ENCODE results near the gene TMEM139. TPM values are rescaled to one million over a fixed set of nuclear protein-coding genes. Genes with fewer than 3 reads are reported as not detected.

The TMEM139 gene
- total and polyA plus RNA-seq, 7 experiments from 2014 or later = 0.32 to 0.62 (median 0.48) TPM; not detected in 1

GRCh38 chr7:143305423-143306070, 20.8 kb downstream of the TMEM139 start:
- Mint-ChIP-seq H3K4me3 (peak overlapping the region in 1 of 10 donors; percentile 22), H3K9me3 (peaks cover 0 to 5% (median 0%) of the 10 kb centered on the region in 11 donors), H3K27me3 (no peaks in the 10 kb centered on the region), H3K36me3 (peaks cover 39 to 82% (median 62%) of the 10 kb centered on the region in 5 donors), H3K27ac (peak overlapping the region; percentile 4 to 85 (median 30)), H3K4me1 (peaks cover 20 to 72% (median 37%) of the 10 kb centered on the region in 7 donors)
- no peaks in the 10 kb centered on the region for H3K9me3 ChIP-seq (ENCODE audit: control insufficient read depth in 2 of 3, low read length in 3 of 3)
- ChIA-PET POLR2A (interaction anchor here (0.5 to 1.6 kb wide), 4 partner anchors 9 to 110 kb away, joined by 3 to 8 read pairs (median 4); no protein-coding TSS in a partner anchor), CTCF (interaction anchor here (0.6 to 4.5 kb wide), 7 partner anchors 9 to 79 kb away, joined by 3 to 34 read pairs (median 4); no protein-coding TSS in a partner anchor)
- intact Hi-C loops (cut with micrococcal nuclease) = loop anchor here (1.0 to 5.0 kb wide), 5 partner anchors 17 to 298 kb away; partner anchors contain the start of gene CASP2 (in 2 of the 2)
- peaks cover 0 to 2% of the 10 kb centered on the region in 2 donors for H3K4me1 ChIP-seq (ENCODE audit: control insufficient read depth in 2 of 2, insufficient read depth in 2 of 2, low read length in 2 of 2)
- H3K27ac ChIP-seq (ENCODE audit: low read depth, low read length) = no peak overlapping the region
- peaks cover 24 to 73% (median 39%) of the 10 kb centered on the region in 3 experiments for H3K36me3 ChIP-seq (ENCODE audit: control insufficient read depth in 2 of 3, insufficient read depth in 3 of 3, low read length in 3 of 3)
- H3K4me3 ChIP-seq (ENCODE audit: low read length) = no peak overlapping the region
- peak; percentile 32 to 62 (median 54) for DNase-seq
- H3K27me3 ChIP-seq (ENCODE audit: control insufficient read depth in 2 of 2, insufficient read depth in 2 of 2, low read length in 2 of 2) = no peaks in the 10 kb centered on the region
- peak; percentile 87 for ATAC-seq

GRCh38 chr7:143308632-143309031, 23.9 kb downstream of the TMEM139 start:
- Histone ChIP-seq H3K4me1 (ENCODE audit: control insufficient read depth in 2 of 2, insufficient read depth in 2 of 2, low read length in 2 of 2) (peaks cover 5 to 6% of the 10 kb centered on the region in 2 donors), H3K27ac (ENCODE audit: low read depth, low read length) (no peak overlapping the region), H3K9me3 (ENCODE audit: control insufficient read depth in 2 of 3, low read length in 3 of 3) (no peaks in the 10 kb centered on the region), H3K4me3 (ENCODE audit: low read length) (no peak overlapping the region), H3K36me3 (ENCODE audit: control insufficient read depth in 2 of 3, insufficient read depth in 3 of 3, low read length in 3 of 3) (peaks cover 12 to 45% (median 24%) of the 10 kb centered on the region in 3 experiments), H3K27me3 (ENCODE audit: control insufficient read depth in 2 of 2, insufficient read depth in 2 of 2, low read length in 2 of 2) (no peaks in the 10 kb centered on the region)
- Mint-ChIP-seq H3K36me3 (peaks cover 28 to 76% (median 41%) of the 10 kb centered on the region in 5 donors), H3K9me3 (peaks cover 0 to 5% (median 0%) of the 10 kb centered on the region in 11 donors), H3K27ac (peak overlapping the region in 5 of 9 donors; percentile 39 to 84 (median 43)), H3K27me3 (no peaks in the 10 kb centered on the region), H3K4me3 (peak overlapping the region in 1 of 10 donors; percentile 3), H3K4me1 (peaks cover 25 to 69% (median 48%) of the 10 kb centered on the region in 7 donors)
- CTCF ChIA-PET = interaction anchor here (0.7 to 4.5 kb wide), 4 partner anchors 69 to 155 kb away, joined by 3 to 34 read pairs (median 4); no protein-coding TSS in a partner anchor
- intact Hi-C loops (cut with micrococcal nuclease) = loop anchor here (5.0 kb wide), 3 partner anchors 64 to 301 kb away; no protein-coding TSS in a partner anchor
- DNase-seq (no peak), ATAC-seq (no peak)
- POLR2A ChIA-PET = interaction anchor here (0.7 to 2.0 kb wide), 6 partner anchors 7 to 94 kb away, joined by 3 to 5 read pairs (median 4); partner anchors contain the start of gene TAS2R40

DNA sequence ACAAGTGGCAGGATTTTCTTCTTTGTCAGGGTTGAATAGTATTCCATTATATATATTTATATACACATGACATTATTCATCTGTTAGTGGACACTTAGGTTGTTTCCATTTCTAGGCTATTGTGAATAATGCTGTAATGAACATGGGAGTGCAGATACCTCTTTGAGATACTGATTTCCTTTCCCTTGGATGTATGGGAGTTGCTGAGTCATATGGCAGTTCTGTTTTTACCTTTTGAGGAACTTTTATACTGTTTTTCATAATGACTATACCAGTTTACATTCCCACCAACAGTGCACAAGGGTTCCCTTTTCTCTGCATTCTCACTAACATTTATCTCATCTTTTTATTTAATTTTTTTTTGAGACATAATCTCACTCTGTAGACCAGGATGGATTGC, 29.4 kb downstream of the TMEM139 start:
- no peak for ATAC-seq

GRCh38 chr7:143315776-143316175, 31.0 kb downstream of the TMEM139 start, which contains the start of gene CLCN1:
TSS of gene CLCN1 (plus strand) at chr7:143316111. CDS start at chr7:143316213, 102 bp downstream.
- Mint-ChIP-seq H3K9me3 (peaks cover 0 to 3% (median 0%) of the 10 kb centered on the region in 11 donors), H3K27ac (no peak within 1 kb of the TSS), H3K36me3 (peaks cover 0 to 20% (median 0%) of the 10 kb centered on the region in 5 donors), H3K4me3 (no peak within 1 kb of the TSS), H3K27me3 (peaks cover 0 to 19% (median 0%) of the 10 kb centered on the region in 5 donors), H3K4me1 (peaks cover 6 to 23% (median 11%) of the 10 kb centered on the region in 7 donors)
- POLR2A ChIA-PET = interaction anchor here (1.0 kb wide), 1 partner anchor 11 kb away, joined by 3 read pairs; no protein-coding TSS in a partner anchor
- intact Hi-C loops (cut with micrococcal nuclease) = no loop called here
- ATAC-seq = no peak
- no peak within 1 kb of the TSS for H3K4me3 ChIP-seq (ENCODE audit: low read length)
- no peak within 1 kb of the TSS for H3K27ac ChIP-seq (ENCODE audit: low read depth, low read length)
- no peak for DNase-seq
- H3K9me3 ChIP-seq (ENCODE audit: control insufficient read depth in 2 of 3, low read length in 3 of 3) = no peaks in the 10 kb centered on the region
- CTCF ChIA-PET = no interaction called here
- peaks cover under 1 to 6% of the 10 kb centered on the region in 2 donors for H3K4me1 ChIP-seq (ENCODE audit: control insufficient read depth in 2 of 2, insufficient read depth in 2 of 2, low read length in 2 of 2)
- no peaks in the 10 kb centered on the region for H3K36me3 ChIP-seq (ENCODE audit: control insufficient read depth in 2 of 3, insufficient read depth in 3 of 3, low read length in 3 of 3)
- no peaks in the 10 kb centered on the region for H3K27me3 ChIP-seq (ENCODE audit: control insufficient read depth in 2 of 2, insufficient read depth in 2 of 2, low read length in 2 of 2)

More for the DNA sequence above, 29.4 kb downstream of the TMEM139 start:
- no peak overlapping the region for H3K27ac ChIP-seq (ENCODE audit: low read depth, low read length)
- peaks cover 0 to 36% (median 0%) of the 10 kb centered on the region in 5 donors for H3K36me3 Mint-ChIP-seq
- no peaks in the 10 kb centered on the region for H3K36me3 ChIP-seq (ENCODE audit: control insufficient read depth in 2 of 3, insufficient read depth in 3 of 3, low read length in 3 of 3)
- H3K4me1 Mint-ChIP-seq = peaks cover 12 to 40% (median 20%) of the 10 kb centered on the region in 7 donors
- ChIA-PET CTCF (no interaction called here), POLR2A (no interaction called here)
- no peak overlapping the region for H3K4me3 Mint-ChIP-seq
- peaks cover 0 to 5% (median 0%) of the 10 kb centered on the region in 11 donors for H3K9me3 Mint-ChIP-seq
- peaks cover 0 to 10% (median 0%) of the 10 kb centered on the region in 5 donors for H3K27me3 Mint-ChIP-seq
- no peaks in the 10 kb centered on the region for H3K9me3 ChIP-seq (ENCODE audit: control insufficient read depth in 2 of 3, low read length in 3 of 3)
- DNase-seq = no peak
- no peaks in the 10 kb centered on the region for H3K27me3 ChIP-seq (ENCODE audit: control insufficient read depth in 2 of 2, insufficient read depth in 2 of 2, low read length in 2 of 2)
- intact Hi-C loops (cut with micrococcal nuclease) = loop anchor here in 1 of 2 donors (5.0 kb wide), 1 partner anchor 48 kb away; the partner anchor contains the start of gene FAM131B
- H3K4me3 ChIP-seq (ENCODE audit: low read length) = no peak overlapping the region
- peaks cover 5 to 6% of the 10 kb centered on the region in 2 donors for H3K4me1 ChIP-seq (ENCODE audit: control insufficient read depth in 2 of 2, insufficient read depth in 2 of 2, low read length in 2 of 2)
- no peak overlapping the region for H3K27ac Mint-ChIP-seq

DNA sequence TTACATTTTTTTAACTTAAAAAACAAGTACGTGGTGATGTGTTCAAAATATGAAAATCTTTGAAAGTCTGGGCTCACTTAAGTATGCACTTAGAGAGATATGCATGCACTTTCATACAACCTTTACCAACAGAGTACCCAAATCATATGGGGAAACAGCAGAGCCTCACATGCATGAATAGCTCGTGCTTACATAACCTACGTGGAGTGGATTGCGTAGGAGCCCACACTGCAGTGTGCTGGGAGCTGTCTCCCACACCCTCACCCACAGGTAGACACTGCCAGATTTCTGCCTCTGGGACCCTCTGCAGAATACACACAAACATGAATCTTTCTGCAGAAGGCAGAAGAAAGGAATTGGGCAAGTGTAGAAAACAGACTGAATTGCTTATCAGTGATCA, 31.7 kb downstream of the TMEM139 start:
- Histone ChIP-seq H3K4me3 (ENCODE audit: low read length) (no peak overlapping the region), H3K4me1 (ENCODE audit: control insufficient read depth in 2 of 2, insufficient read depth in 2 of 2, low read length in 2 of 2) (peaks cover 0 to 1% of the 10 kb centered on the region in 2 donors), H3K36me3 (ENCODE audit: control insufficient read depth in 2 of 3, insufficient read depth in 3 of 3, low read length in 3 of 3) (no peaks in the 10 kb centered on the region), H3K27me3 (ENCODE audit: control insufficient read depth in 2 of 2, insufficient read depth in 2 of 2, low read length in 2 of 2) (no peaks in the 10 kb centered on the region), H3K27ac (ENCODE audit: low read depth, low read length) (no peak overlapping the region), H3K9me3 (ENCODE audit: control insufficient read depth in 2 of 3, low read length in 3 of 3) (no peaks in the 10 kb centered on the region)
- H3K4me1 Mint-ChIP-seq = peaks cover 0 to 18% (median 5%) of the 10 kb centered on the region in 7 donors
- ChIA-PET CTCF (no interaction called here), POLR2A (interaction anchor here (1.0 kb wide), 1 partner anchor 10 kb away, joined by 3 read pairs; no protein-coding TSS in a partner anchor)
- H3K27ac Mint-ChIP-seq = no peak overlapping the region
- intact Hi-C loops (cut with micrococcal nuclease) = no loop called here
- ATAC-seq (no peak), DNase-seq (no peak)
- H3K4me3 Mint-ChIP-seq = no peak overlapping the region
- H3K36me3 Mint-ChIP-seq = peaks cover 0 to 17% (median 0%) of the 10 kb centered on the region in 5 donors
- peaks cover 0 to 19% (median 0%) of the 10 kb centered on the region in 5 donors for H3K27me3 Mint-ChIP-seq
- H3K9me3 Mint-ChIP-seq = peaks cover 0 to 3% (median 0%) of the 10 kb centered on the region in 11 donors

DNA sequence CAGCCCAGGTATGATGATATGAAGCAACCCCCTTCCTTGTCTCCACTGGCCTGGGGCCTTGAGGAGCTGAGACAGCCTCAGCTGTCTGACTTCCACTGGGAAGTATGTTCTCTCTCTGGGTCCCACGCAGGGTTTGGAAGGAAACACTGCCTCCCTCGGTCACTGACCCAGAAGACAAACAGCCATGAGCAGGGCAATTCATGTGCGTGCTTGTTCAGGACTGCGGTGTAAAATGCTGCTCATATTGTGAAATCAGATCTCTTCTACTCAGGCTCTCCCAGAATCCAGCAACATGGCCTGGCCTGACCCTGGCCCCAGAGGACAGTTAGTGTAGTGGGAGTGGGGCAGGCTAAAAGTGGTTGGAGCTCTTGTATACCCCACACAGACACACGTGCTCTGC, 33.9 kb downstream of the TMEM139 start:
- ChIA-PET POLR2A (no interaction called here), CTCF (no interaction called here)
- no peak for ATAC-seq
- Mint-ChIP-seq H3K4me1 (peaks cover 0 to 15% (median 0%) of the 10 kb centered on the region in 7 donors), H3K9me3 (peaks cover 0 to 3% (median 0%) of the 10 kb centered on the region in 11 donors), H3K27ac (peak overlapping the region in 1 of 9 donors; percentile 4), H3K36me3 (peaks cover 0 to 8% (median 0%) of the 10 kb centered on the region in 5 donors), H3K27me3 (peaks cover 0 to 19% (median 0%) of the 10 kb centered on the region in 5 donors), H3K4me3 (no peak overlapping the region)
- H3K36me3 ChIP-seq (ENCODE audit: control insufficient read depth in 2 of 3, insufficient read depth in 3 of 3, low read length in 3 of 3) = no peaks in the 10 kb centered on the region
- intact Hi-C loops (cut with micrococcal nuclease) = no loop called here
- H3K27ac ChIP-seq (ENCODE audit: low read depth, low read length) = no peak overlapping the region
- H3K4me1 ChIP-seq (ENCODE audit: control insufficient read depth in 2 of 2, insufficient read depth in 2 of 2, low read length in 2 of 2) = no peaks in the 10 kb centered on the region
- H3K9me3 ChIP-seq (ENCODE audit: control insufficient read depth in 2 of 3, low read length in 3 of 3) = no peaks in the 10 kb centered on the region
- H3K27me3 ChIP-seq (ENCODE audit: control insufficient read depth in 2 of 2, insufficient read depth in 2 of 2, low read length in 2 of 2) = no peaks in the 10 kb centered on the region
- no peak for DNase-seq
- no peak overlapping the region for H3K4me3 ChIP-seq (ENCODE audit: low read length)
